ENCODE data around the gene OSM. TPM values are rescaled to one million over a fixed set of nuclear protein-coding genes. Genes with fewer than 3 reads are reported as not detected.

The OSM gene
- total RNA-seq, 2 donors from 2014 or later: 2.5 TPM; not detected in 1

DNA sequence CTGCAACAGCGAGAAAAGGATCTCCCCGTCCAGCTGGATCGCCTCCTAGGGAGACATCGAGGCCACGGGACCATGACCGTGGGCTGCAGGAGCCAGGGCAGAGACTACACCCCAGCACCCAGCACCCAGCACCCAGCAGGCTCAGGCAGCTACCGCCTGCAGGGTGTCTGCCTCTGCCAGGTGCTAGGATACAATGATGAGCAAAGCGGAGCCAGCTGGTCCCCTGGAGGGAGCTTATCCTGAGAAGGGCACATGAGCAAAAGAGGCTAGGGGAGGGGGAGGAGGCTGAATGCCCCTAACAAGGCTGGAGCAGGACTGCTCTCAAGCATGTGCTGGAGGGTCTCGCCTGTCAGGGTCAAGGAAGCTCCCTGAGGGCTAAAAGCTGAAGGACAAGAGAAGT lies 27.4 kb upstream of the OSM start:
- Histone ChIP-seq H3K27ac (no peak overlapping the region), H3K4me1 (replicated peaks) (peaks cover 39% of the 10 kb centered on the region), H3K27me3 (replicated peaks; ENCODE audit: insufficient read depth) (no peaks in the 10 kb centered on the region), H3K9me3 (no peaks in the 10 kb centered on the region), H3K4me3 (no peak overlapping the region), H3K36me3 (peaks cover 5 to 7% of the 10 kb centered on the region in 2 donors)
- WGBS: 95% methylated on average over 9 of the region's 9 CpGs
- intact Hi-C loops (cut with DNase I): no loop called here
- no peak for TF ChIP-seq POLR2AphosphoS5 (IDR thresholded peaks at IDR 0.05)
- TF ChIP-seq, protein P1, sequence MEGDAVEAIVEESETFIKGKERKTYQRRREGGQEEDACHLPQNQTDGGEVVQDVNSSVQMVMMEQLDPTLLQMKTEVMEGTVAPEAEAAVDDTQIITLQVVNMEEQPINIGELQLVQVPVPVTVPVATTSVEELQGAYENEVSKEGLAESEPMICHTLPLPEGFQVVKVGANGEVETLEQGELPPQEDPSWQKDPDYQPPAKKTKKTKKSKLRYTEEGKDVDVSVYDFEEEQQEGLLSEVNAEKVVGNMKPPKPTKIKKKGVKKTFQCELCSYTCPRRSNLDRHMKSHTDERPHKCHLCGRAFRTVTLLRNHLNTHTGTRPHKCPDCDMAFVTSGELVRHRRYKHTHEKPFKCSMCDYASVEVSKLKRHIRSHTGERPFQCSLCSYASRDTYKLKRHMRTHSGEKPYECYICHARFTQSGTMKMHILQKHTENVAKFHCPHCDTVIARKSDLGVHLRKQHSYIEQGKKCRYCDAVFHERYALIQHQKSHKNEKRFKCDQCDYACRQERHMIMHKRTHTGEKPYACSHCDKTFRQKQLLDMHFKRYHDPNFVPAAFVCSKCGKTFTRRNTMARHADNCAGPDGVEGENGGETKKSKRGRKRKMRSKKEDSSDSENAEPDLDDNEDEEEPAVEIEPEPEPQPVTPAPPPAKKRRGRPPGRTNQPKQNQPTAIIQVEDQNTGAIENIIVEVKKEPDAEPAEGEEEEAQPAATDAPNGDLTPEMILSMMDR (IDR thresholded peaks at IDR 0.05): no peak
- TF ChIP-seq POLR2A (IDR thresholded peaks at IDR 0.05): no peak
- DNase-seq (ENCODE audit: low spot score): no peak

DNA sequence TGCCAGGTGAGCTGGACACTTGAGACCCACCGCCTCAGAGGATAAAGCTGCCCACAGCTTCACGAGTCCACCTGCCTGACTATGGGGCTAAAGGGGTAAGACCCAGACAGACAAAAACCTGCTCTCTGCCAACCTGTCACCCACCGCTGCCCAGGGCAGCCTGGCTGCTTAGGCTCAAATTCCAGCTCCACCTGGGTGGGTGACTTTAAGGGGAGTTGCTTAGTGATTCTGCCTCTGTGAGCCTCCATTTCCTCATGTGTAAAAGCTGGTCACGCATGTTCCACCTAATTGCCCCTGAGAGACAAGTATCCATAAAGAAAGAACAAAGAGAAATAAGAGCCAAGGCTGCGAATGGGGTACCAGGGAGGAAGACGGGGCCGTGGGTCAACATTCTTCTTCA lies 26.4 kb upstream of the OSM start:
- Histone ChIP-seq H3K9me3 (no peaks in the 10 kb centered on the region), H3K4me1 (replicated peaks) (peaks cover 31% of the 10 kb centered on the region), H3K27me3 (replicated peaks; ENCODE audit: insufficient read depth) (no peaks in the 10 kb centered on the region), H3K36me3 (peaks cover 5 to 7% of the 10 kb centered on the region in 2 donors), H3K4me3 (no peak overlapping the region), H3K27ac (peak overlapping the region; percentile 88 to 95)
- DNase-seq (ENCODE audit: low spot score): no peak
- intact Hi-C loops (cut with DNase I): no loop called here
- 91% methylated on average over 7 of the region's 7 CpGs for WGBS
- no peak for TF ChIP-seq POLR2AphosphoS5 (IDR thresholded peaks at IDR 0.05)
- TF ChIP-seq POLR2A (IDR thresholded peaks at IDR 0.05): no peak
- TF ChIP-seq, protein P1 (IDR thresholded peaks at IDR 0.05): no peak

DNA sequence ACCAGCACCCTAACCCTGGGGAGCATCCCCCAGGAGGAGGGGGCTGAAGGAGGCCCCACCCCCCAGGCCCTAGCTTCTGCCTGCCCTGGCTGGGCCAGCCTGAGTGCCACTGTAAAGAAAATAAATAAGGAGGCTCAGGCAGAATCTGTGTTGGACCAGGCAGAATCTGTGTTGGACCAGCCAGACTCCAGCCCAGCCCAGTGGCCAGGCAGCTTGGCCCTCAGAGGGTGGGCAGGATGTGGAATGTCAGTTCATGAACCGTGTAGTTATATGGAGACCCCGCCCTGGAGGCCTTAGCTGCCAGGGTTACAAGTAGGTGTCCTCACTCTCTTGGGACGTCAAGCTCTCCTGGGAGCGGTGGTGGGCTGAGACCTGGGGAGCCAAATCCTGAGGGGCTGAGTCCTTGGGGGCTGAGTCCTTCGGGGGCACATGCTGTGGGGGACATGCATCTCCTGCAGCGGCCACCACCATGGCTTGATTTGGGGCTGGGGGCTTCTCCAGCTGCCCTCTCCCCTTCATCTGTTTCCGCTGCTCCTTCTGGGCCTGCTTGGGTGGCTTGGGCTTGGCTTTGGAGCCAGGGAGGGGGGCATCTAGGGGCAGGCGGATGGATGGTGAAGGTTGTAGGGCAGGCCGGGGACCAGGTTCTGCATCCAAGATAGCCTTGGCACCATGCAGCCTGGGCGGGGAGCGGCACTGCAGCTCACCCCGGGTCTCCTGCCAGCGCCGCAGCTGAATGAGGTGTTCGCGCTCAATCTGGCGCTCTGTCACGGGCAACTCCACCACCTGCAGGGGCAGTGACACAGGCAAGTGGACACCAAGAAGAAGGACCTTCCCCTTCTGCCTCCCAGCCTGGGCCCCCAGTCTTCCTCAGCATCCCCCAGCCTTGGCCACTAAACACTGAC lies 25.7 kb upstream of the OSM start:
- H3K36me3 ChIP-seq: peaks cover 5 to 7% of the 10 kb centered on the region in 2 donors

DNA sequence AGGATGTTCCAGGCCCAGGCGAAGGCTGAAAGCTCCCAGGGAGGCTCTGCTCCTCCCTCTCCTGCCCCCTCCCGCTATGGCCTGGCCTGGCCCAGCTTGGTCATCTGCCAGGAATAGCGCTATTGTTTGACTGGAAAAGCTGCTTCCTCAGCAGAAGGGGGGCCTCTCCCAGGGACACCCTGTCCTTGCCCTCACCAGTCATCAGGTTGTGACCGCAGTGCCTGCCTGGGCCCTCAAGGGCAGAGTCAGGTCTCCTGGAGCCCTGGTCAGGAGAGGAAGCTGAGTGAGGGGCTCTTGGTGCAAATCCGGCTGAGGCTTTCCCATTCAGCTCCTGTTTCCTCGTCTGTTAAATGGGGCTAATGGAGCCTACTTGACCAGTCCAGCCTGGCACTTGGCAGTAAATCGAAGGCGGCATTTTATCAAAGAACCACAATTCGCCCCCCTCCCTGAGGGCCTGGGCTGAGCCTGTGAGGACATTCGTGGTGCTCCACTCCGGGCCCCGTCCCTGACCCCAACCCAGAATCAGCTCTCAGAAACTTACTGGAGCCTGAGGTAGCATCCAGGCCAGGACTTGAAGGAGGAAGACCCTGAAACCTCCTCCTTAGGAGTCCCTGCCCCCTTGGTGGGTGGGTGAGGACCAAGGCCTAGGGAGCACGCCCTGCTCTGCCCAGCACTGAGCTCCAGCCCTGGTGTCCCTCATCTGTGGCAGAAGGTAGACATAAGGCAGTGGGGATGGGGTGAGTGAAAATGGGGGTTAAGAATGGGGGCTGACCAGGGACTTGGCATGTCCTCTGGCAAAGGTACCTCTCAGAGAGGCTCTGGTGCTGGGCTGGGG lies 24.6 kb upstream of the OSM start:
- 34% methylated on average over 13 of the region's 13 CpGs for WGBS
- DNase-seq (ENCODE audit: low spot score): peak; percentile 93
- H3K27me3 ChIP-seq (replicated peaks; ENCODE audit: insufficient read depth): no peaks in the 10 kb centered on the region
- H3K4me3 ChIP-seq: no peak overlapping the region
- TF ChIP-seq POLR2A (IDR thresholded peaks at IDR 0.05): peak; percentile 29
- TF ChIP-seq, protein P1 (IDR thresholded peaks at IDR 0.05): peak in 1 of 4 experiments; percentile 32
- peak; percentile 97 for TF ChIP-seq POLR2AphosphoS5 (IDR thresholded peaks at IDR 0.05)
- H3K27ac ChIP-seq: peak overlapping the region; percentile 88 to 95
- intact Hi-C loops (cut with DNase I): loop anchor here (2.0 kb wide), 1 partner anchor 20 kb away; no protein-coding TSS in a partner anchor
- no peaks in the 10 kb centered on the region for H3K9me3 ChIP-seq
- peaks cover 21% of the 10 kb centered on the region for H3K4me1 ChIP-seq (replicated peaks)
- H3K36me3 ChIP-seq: peaks cover 5 to 7% of the 10 kb centered on the region in 2 donors

More for the DNA sequence above, 25.7 kb upstream of the OSM start:
- Histone ChIP-seq H3K4me1 (replicated peaks) (peaks cover 24% of the 10 kb centered on the region), H3K27ac (peak overlapping the region; percentile 88 to 95), H3K9me3 (no peaks in the 10 kb centered on the region), H3K27me3 (replicated peaks; ENCODE audit: insufficient read depth) (no peaks in the 10 kb centered on the region), H3K4me3 (no peak overlapping the region)
- no peak for DNase-seq (ENCODE audit: low spot score)
- intact Hi-C loops (cut with DNase I): no loop called here
- TF ChIP-seq, protein P1 (IDR thresholded peaks at IDR 0.05): no peak
- TF ChIP-seq POLR2A (IDR thresholded peaks at IDR 0.05) (no peak), POLR2AphosphoS5 (IDR thresholded peaks at IDR 0.05) (no peak)
- 74% methylated on average over 17 of the region's 18 CpGs for WGBS
